GM21723 (cell line): ENCODE data around the gene XPO6.
"Not testable (repeated sequence)": the region's sequence is repeated elsewhere in the genome, so short reads cannot be mapped to it uniquely, and the experiment has no call there.

Experiments
- ATAC-seq: cut with Tn5 transposase; IDR thresholded peaks from one replicate; pipeline ENCODE4 v1.9.1; 2021; ENCODE audit warnings: mild to moderate bottlenecking, moderate library complexity; ENCODE audit not compliant: unreplicated experiment

XPO6 gene

GRCh38 chr16:28211758-28212531 lies at the start of gene XPO6:
XPO6 (minus strand) TSS chr16:28211965; CDS start chr16:28211368, 597 bp downstream.
- ATAC-seq = peak; percentile 84

- ATAC-seq = no peak
Observed at GRCh38 chr16:28260193-28260592, 48.4 kb upstream of the XPO6 start.

GRCh38 chr16:28259781-28260150 lies 48.0 kb upstream of the XPO6 start:
- ATAC-seq = no peak

- no peak for ATAC-seq
Observed at GRCh38 chr16:28259091-28259780, 47.5 kb upstream of the XPO6 start.

GRCh38 chr16:28258567-28258966 lies 46.8 kb upstream of the XPO6 start:
- ATAC-seq = no peak

GRCh38 chr16:28257256-28257655 lies 45.5 kb upstream of the XPO6 start:
- ATAC-seq = no peak

GRCh38 chr16:28255838-28256237 lies 44.1 kb upstream of the XPO6 start:
- ATAC-seq = no peak

GRCh38 chr16:28254158-28254557 lies 42.4 kb upstream of the XPO6 start:
- ATAC-seq = no peak

GRCh38 chr16:28250999-28251398 lies 39.2 kb upstream of the XPO6 start:
- ATAC-seq = no peak

GRCh38 chr16:28249483-28249882 lies 37.7 kb upstream of the XPO6 start:
- not testable (repeated sequence) for ATAC-seq

GRCh38 chr16:28241924-28242323 lies 30.2 kb upstream of the XPO6 start:
- ATAC-seq = no peak

GRCh38 chr16:28237754-28238357 lies 26.1 kb upstream of the XPO6 start:
- no peak for ATAC-seq

- ATAC-seq = no peak
Observed at GRCh38 chr16:28231763-28232162, 20.0 kb upstream of the XPO6 start.

GRCh38 chr16:28223909-28224308 lies 12.1 kb upstream of the XPO6 start:
- not testable (repeated sequence) for ATAC-seq

GRCh38 chr16:28219777-28220176 lies 8.0 kb upstream of the XPO6 start:
- not testable (repeated sequence) for ATAC-seq

- ATAC-seq = no peak
Observed at GRCh38 chr16:28219282-28219681, 7.5 kb upstream of the XPO6 start.

- ATAC-seq = no peak
Observed at GRCh38 chr16:28218109-28218508, 6.3 kb upstream of the XPO6 start.

GRCh38 chr16:28217326-28217725 lies 5.6 kb upstream of the XPO6 start:
- no peak for ATAC-seq

- ATAC-seq = no peak
Observed at GRCh38 chr16:28213396-28213795, 1.6 kb upstream of the XPO6 start.

- no peak for ATAC-seq
Observed at GRCh38 chr16:28212532-28212873, 738 bp upstream of the XPO6 start.

- peak; percentile 53 for ATAC-seq
Observed at GRCh38 chr16:28210979-28211588, 681 bp downstream of the XPO6 start.

- no peak for ATAC-seq
Observed at GRCh38 chr16:28210264-28210663, 1.5 kb downstream of the XPO6 start.
